Ramos (cell line): ENCODE results near the gene PCBP3.
"Not testable (repeated sequence)": the region's sequence is repeated elsewhere in the genome, so short reads cannot be mapped to it uniquely, and the experiment has no call there.

Experiments
- in situ Hi-C: fragments of 300-500 bp; cut with MboI; formaldehyde crosslinking; loops from one replicate; pipeline ENCODE4 v1.14.3; 2022; ENCODE audit warnings: low sequenced_read_pairs; ENCODE audit not compliant: unreplicated experiment

Gene PCBP3

GRCh38 chr21:45719177-45719802 lies 75.8 kb downstream of the PCBP3 start:
- in situ Hi-C loops, result no loop called here

DNA sequence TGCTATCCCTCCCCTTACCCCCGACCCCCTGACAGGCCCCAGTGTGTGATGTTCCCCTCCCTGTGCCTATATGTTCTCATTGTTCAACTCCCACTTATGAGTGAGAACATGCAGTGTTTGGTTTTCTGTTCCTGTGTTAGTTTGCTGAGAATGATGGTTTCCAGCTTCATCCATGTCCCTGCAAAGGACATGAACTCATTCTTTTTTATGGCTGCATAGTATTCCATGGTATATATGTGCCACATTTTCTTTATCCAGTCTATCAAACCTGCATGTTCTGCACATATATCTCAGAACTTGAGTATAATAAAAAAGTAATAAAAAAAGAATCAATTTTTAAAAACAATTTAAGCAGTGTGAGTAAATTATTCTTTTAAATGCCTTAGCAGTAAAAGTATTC lies 76.7 kb downstream of the PCBP3 start:
- in situ Hi-C loops, result not testable (repeated sequence)

GRCh38 chr21:45721671-45722070 lies 78.1 kb downstream of the PCBP3 start:
- in situ Hi-C loops, result no loop called here

DNA sequence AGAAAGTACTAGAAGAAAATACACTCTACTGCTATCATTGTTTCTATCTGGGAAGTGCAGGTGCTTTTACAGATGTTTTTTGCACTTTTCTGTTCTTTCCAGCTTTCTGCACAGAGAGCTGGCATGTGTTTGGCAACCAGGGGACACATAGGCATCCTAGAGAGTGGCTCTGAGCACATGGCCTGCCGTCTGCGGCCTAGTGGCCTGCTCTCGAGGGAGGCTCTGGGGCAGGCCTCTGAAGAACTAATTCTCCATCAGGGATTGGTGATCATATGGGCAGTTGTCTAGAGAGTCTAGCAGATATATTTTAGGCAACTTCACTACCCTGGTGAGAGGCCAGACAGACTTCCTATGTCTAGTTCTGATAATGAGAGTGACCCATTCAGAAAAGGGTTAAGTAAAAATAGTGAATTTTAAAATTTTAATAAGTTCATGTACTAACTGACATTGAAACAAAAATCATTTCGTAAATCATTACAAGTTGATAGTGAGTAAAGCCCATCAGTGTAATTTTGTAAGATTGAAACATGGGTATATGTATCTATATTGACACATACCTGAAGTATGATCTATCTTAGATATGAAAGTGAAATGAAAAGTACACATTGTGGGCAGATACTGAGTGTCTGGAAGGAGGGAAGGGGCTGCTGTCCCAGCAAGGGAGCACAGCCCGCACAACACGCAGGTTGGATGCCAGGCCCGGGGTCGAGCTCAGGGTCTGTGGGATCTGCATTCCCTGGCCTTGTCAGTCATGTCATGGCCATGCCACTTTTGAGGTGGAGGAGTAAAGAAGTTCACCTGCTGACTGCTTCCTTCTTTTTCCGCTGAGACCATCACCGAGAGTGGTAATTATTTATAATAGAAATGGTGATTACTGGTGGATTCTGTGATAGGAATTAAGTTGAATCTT lies 79.8 kb downstream of the PCBP3 start:
- in situ Hi-C loops, result no loop called here

DNA sequence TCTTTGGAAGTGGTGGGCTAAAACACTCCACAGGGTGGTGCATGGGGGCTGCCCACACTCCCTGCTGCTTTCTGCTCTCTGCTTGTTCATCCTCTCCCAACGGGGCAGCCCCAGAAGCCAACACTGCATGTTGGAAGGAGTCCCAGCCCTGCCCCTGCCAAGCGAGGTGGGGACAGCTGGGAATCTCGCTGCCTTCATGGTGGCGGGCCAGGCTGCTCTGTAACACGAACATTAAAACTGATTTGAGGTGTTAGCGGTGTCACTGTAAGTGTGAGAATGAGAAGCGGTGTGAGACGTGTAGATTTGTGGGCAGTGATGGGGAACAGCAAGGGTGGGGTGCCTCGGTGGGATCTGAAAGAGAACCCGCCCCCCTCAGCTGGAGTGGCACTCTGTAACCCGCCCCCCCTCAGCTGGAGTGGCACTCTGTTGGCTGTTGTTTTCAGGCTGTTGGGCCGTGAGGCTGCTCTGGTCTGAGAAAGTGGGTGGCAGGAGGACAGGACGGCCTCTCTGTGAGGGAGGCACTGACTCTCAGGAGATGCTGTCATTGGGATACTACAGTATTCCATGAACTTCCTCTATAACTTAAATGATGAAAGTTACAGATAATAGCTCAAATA lies 80.9 kb downstream of the PCBP3 start:
- in situ Hi-C loops, result no loop called here

DNA sequence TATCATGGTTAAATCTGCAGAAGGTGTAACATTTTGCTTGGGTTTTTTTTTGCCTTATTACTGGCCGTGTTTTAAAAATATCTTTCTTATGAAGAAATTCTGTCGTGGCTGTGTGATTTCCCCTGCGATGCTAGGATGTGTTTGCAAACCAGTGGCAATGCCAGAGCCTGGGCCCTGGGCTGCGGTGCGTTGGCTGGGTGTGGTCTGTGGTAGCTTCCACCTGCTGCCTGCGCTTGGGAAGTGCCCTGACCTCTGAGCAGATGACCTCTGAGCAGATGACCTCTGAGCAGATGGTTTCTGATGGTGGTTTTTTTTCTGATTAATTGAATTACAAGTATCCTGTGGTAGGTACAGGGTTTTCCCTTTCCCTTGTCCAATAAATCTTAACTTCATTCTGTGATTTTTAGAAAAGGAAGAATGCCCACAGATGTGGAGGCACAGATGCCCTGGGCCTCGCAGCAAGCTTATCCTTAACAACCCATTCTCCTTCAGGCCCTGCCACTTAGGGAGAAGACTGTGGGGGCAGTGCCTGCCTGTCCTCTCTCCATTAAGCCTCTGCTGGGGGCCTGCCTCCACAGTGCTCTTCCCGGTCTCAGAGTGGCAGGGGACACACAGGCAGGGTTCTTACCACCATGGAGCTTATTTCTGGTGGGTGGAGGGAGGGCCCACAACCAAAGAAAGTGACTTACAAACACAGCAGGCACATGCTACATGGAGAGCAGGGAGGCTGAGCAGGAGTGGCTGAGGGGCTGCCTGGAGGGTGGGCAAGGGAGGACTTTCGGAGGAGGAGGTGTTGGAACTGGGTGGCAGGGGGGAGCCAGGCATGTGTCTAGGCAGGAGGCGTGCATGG lies 81.7 kb downstream of the PCBP3 start:
- in situ Hi-C loops, result no loop called here

- in situ Hi-C loops, result no loop called here
Observed at GRCh38 chr21:45725844-45726200, 82.3 kb downstream of the PCBP3 start.

- in situ Hi-C loops, result no loop called here
Observed at GRCh38 chr21:45726438-45726837, 82.9 kb downstream of the PCBP3 start.

- in situ Hi-C loops, result no loop called here
Observed at GRCh38 chr21:45727390-45727789, 83.9 kb downstream of the PCBP3 start.

- in situ Hi-C loops, result no loop called here
Observed at GRCh38 chr21:45735259-45736000, 91.9 kb downstream of the PCBP3 start.

- in situ Hi-C loops, result no loop called here
Observed at GRCh38 chr21:45736042-45736689, 92.6 kb downstream of the PCBP3 start.

- in situ Hi-C loops, result no loop called here
Observed at GRCh38 chr21:45736690-45737484, 93.4 kb downstream of the PCBP3 start.

- in situ Hi-C loops, result no loop called here
Observed at GRCh38 chr21:45737485-45738166, 94.1 kb downstream of the PCBP3 start.

GRCh38 chr21:45739218-45740087 lies 95.9 kb downstream of the PCBP3 start:
- in situ Hi-C loops, result no loop called here

- in situ Hi-C loops, result no loop called here
Observed at GRCh38 chr21:45740088-45740440, 96.5 kb downstream of the PCBP3 start.

- in situ Hi-C loops, result no loop called here
Observed at GRCh38 chr21:45740491-45741357, 97.2 kb downstream of the PCBP3 start.
